Pons (tissue), 1 donor: Measurements from ENCODE around the gene KCTD14.
"Not testable (repeated sequence)": the region's sequence is repeated elsewhere in the genome, so short reads cannot be mapped to it uniquely, and the experiment has no call there.

Experiments
- DNase-seq: peaks from one replicate; pipeline ENCODE4 v3.0.0-alpha.2; 2016; ENCODE audit warnings: low spot score

KCTD14 gene

DNA sequence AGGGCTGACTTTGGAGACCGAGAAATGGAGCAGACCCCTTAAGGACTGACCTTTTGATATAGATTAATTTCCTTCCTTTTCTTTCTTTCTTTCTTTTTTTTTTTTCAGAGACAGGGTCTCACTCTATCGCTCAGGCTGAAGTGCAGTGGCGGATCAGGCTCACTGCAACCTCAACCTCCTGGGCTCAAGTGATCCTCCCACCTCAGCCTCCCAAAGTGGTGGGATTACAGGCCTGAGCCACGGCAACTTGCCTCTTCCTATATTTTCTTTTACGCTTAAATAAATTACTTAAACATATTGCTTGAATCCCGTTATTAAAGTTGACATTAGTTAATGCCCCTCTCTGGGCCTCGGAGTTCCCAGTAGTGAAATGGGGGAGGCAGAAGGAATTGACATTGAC lies 350 bp upstream of the KCTD14 start:
- no peak for DNase-seq

- no peak for DNase-seq
These were observed 1.5 kb downstream of the KCTD14 start for GRCh38 chr11:78021611-78022010.

DNA sequence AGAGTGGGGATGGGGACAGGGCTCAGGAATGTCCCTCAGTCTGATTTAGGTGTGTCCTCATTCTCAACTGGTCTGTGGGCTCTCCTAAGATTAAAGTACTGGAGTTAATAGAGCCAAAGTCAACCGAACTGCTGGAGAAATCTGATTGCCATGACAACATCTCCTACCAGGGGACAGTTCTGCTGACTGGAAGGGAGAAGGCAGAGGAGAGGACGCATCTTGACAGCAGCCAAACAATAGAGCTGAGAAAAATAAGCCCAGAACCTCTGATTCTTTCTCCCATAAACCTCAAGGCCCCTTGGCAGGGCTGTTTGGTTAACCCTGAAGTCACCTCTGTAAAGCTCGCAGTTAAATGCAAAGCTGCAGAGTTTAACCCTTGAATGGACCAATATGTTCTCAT lies 2.8 kb downstream of the KCTD14 start:
- no peak for DNase-seq

DNA sequence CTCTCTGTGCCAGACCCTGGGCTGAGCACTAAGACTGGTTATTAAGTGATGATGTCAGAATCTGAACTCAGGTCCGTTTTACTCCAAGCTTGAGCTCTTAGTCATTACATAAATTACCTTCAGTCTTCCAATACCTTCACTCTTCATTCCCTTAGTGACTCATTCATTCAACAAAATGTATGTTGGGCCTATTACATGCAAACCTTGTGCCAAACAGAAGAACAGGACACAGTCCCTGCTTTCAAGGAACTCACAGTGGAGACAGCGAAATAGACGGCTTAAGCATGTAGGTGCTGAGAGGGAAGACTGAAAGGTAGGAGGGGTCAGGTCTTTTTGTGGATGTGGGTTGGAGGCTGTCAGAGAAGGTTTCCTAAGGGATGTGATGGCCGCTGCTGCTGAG lies 3.3 kb downstream of the KCTD14 start:
- no peak for DNase-seq

GRCh38 chr11:78015878-78016277 lies 7.2 kb downstream of the KCTD14 start:
- no peak for DNase-seq

- DNase-seq, result not testable (repeated sequence)
These were observed 8.0 kb downstream of the KCTD14 start for GRCh38 chr11:78014937-78015520.

GRCh38 chr11:78011301-78011700 lies 11.8 kb downstream of the KCTD14 start:
- DNase-seq, result no peak

- no peak for DNase-seq
These were observed 12.3 kb downstream of the KCTD14 start for GRCh38 chr11:78010755-78011154.

DNA sequence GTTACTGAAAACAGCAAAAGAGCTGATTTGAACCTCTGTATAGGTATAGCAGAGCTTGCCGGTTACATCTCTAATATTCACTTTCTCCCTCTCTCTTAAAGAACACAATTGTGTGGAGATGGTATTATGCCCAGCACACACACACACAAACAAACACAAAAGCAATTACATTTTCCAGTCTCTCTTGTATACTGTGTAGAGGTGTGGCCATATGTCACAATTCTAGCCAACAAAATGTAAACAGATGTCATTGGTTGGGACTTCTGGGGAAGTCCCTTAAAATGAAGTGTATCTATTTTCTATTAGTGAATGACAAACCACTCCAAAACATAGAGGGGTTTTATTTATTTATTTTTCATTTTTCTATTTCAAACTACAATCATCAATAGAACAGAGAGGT lies 12.8 kb downstream of the KCTD14 start:
- DNase-seq, result no peak

- DNase-seq, result no peak
These were observed 14.0 kb downstream of the KCTD14 start for GRCh38 chr11:78009062-78009461.

GRCh38 chr11:78000193-78000592 lies 22.9 kb downstream of the KCTD14 start:
- peak; percentile 79 for DNase-seq

- no peak for DNase-seq
These were observed 23.5 kb downstream of the KCTD14 start for GRCh38 chr11:77999446-78000030.

- peak; percentile 100 for DNase-seq
These were observed 28.4 kb downstream of the KCTD14 start, which contains the start of gene INTS4 for GRCh38 chr11:77994434-77995362. INTS4 (minus strand) TSS chr11:77994668; CDS start chr11:77994643, 25 bp downstream.

DNA sequence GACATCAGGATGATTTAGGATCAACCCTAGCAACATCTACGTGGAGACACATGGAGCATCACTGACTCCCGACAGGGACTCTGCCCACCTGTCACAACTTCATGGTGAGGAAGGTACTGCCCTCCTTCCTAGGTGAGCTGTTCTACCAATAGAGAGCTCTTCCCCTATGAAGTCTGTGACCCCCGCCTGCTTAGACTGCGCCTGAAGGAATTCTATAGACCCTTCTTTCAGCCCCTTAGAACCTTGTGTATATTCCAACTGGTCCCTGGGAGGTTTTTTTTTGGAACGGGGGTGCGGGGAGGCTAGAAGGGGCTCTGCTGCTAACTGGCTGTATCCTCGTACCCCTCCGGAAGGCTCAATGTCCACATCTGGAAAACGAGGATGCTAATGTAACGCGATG lies 29.2 kb downstream of the KCTD14 start:
- DNase-seq, result no peak

- no peak for DNase-seq
These were observed 32.1 kb downstream of the KCTD14 start for GRCh38 chr11:77990981-77991380.

DNA sequence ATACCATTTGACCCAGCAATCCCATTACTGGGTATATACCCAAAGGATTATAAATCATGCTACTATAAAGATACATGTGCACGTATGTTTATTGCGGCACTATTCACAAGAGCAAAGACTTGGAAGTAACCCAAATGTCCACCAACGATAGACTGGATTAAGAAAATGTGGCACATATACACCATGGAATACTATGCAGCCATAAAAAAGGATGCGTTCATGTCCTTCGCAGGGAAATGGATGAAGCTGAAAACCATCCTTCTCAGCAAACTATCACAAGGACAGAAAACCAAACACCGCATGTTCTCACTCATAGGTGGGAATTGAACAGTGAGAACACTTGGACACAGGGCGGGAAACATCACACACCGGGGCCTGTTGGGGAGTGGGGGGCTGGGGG lies 36.6 kb downstream of the KCTD14 start:
- DNase-seq, result not testable (repeated sequence)

GRCh38 chr11:77981346-77981947 lies 41.6 kb downstream of the KCTD14 start:
- DNase-seq, result peak; percentile 62

GRCh38 chr11:77968337-77968736 lies 54.7 kb downstream of the KCTD14 start:
- DNase-seq, result no peak

DNA sequence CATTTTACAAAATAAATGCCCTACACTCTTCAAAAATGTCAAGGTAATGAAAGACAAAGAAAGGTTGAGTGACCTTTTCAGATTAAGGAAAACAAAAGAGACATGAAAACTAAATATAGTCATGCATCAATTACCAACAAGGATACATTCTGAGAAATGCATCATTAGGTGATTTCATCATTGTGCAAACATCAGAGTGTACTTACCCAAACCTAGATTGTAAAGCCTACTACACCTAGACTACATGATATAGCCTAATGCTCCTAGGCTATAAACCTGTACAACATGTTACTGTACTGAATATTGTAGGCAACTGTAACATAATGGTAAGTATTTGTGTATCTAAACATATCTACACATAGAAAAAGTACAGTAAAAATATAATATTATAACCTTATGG lies 55.3 kb downstream of the KCTD14 start:
- no peak for DNase-seq

- DNase-seq, result no peak
These were observed 56.0 kb downstream of the KCTD14 start for GRCh38 chr11:77967121-77967520.

- peak; percentile 40 for DNase-seq
These were observed 56.7 kb downstream of the KCTD14 start for GRCh38 chr11:77966338-77966737.
